HUES6 (cell line): ENCODE measurements around the gene MTG2.

Experiments used
- H3K27ac ChIP-seq: 2 replicates; pipeline ENCODE4 v1.7.0; 2013; ENCODE audit warnings: low read depth, mild to moderate bottlenecking, low read length, inconsistent platforms
- H3K27me3 ChIP-seq: 2 replicates; pipeline ENCODE4 v1.6.1; 2013; ENCODE audit warnings: low read length; ENCODE audit not compliant: control insufficient read depth, insufficient read depth
- H3K36me3 ChIP-seq: 2 replicates; pipeline ENCODE4 v1.6.1; 2013; ENCODE audit warnings: low read length; ENCODE audit not compliant: control insufficient read depth, insufficient read depth
- H3K4me1 ChIP-seq: 2 replicates; pipeline ENCODE4 v1.6.1; 2013; ENCODE audit warnings: low read length; ENCODE audit not compliant: control insufficient read depth, insufficient read depth
- H3K4me3 ChIP-seq: 2 replicates; pipeline ENCODE4 v1.5.1; 2013; ENCODE audit warnings: low read depth, low read length
- H3K9ac ChIP-seq: one replicate; pipeline ENCODE4 v1.6.1; 2013; ENCODE audit warnings: mild to moderate bottlenecking, low read length
- H3K9me3 ChIP-seq: 2 replicates; pipeline ENCODE4 v1.6.1; 2013; ENCODE audit warnings: low read depth, low read length; ENCODE audit not compliant: control insufficient read depth, insufficient read depth

MTG2 gene

DNA sequence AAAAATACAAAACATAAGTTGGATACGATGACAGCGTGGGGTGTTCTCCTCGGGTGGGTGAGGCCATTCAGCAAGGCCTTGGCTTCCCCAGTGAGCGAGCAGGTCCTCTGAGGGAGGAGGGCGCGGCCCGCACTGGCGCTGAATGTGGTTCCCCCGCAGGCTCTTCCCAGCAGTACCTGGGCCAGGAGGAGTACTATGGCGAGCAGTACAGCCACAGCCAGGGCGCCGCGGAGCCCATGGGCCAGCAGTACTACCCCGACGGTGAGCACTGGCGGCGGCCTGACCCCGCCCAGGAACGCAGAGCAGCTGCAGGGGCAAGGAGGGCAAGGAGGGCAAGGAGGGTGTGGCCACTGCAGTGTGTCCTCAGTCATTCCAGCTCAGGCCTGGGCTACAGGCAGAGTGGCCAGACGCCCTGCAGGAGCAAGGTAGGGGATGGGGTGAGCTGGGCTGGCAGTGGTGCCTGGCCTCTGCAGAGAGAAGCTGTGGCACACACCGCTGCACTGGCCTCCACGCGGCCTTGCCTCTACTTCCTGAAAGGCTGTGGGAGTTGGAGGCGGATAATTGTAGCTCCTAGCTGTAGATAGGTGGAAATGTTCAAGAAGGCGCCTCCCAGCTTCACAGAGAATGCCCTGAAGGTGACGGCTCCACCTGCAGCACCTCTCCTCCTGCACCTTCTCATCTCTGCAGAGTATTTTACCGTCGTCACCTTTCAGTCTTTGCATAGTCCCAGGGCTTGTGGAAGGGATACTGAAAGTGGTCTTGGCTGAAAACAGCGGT lies 18.7 kb upstream of the MTG2 start:
- no peaks in the 10 kb centered on the region for H3K9me3 ChIP-seq
- no peak overlapping the region for H3K9ac ChIP-seq
- no peaks in the 10 kb centered on the region for H3K4me1 ChIP-seq
- no peak overlapping the region for H3K4me3 ChIP-seq
- H3K27me3 ChIP-seq = no peaks in the 10 kb centered on the region
- H3K27ac ChIP-seq = no peak overlapping the region
- peaks cover 85% of the 10 kb centered on the region for H3K36me3 ChIP-seq

DNA sequence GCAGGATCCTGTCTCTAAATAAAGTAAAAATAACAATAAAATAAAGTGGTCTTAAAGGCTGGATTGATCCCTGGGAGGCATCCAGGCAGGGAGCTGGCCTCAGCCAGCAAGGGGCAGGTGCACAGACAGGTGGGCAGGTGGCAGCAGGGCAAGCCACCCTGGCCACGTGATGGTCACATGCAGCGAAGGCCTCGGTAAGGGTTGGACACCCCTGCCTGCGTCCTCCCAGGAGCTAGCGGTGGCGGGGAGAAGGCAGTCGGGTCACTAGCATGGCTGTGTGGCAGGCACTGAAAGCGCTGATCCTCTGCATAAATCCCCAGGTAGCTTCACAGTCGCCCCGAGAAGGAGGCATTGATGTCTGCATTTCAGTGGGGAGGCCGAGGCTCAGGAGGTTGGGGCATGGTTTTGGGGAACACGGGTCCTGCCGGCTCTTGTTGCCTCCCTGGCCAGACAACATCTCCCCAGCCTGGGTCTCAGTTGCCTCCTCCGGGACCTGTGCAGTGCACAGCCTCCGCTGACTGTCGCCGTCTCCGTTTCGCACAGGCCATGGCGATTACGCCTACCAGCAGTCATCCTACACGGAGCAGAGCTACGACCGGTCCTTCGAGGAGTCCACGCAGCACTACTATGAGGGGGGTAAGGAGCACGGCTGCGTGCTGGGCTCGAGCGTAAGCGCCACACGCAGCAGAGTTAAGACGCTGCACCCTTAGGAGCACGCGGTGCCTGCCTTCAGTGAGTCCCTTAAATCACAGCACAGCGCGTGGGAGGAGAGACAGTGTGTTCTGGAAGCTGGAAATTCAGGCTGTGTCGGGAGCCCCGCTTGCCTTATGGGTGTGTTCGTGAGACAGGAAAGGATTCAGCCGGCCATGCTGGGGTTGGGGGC lies 17.7 kb upstream of the MTG2 start:
- no peak overlapping the region for H3K4me3 ChIP-seq
- no peaks in the 10 kb centered on the region for H3K4me1 ChIP-seq
- H3K36me3 ChIP-seq = peaks cover 86% of the 10 kb centered on the region
- no peak overlapping the region for H3K9ac ChIP-seq
- H3K27ac ChIP-seq = no peak overlapping the region
- no peaks in the 10 kb centered on the region for H3K27me3 ChIP-seq
- H3K9me3 ChIP-seq = no peaks in the 10 kb centered on the region

DNA sequence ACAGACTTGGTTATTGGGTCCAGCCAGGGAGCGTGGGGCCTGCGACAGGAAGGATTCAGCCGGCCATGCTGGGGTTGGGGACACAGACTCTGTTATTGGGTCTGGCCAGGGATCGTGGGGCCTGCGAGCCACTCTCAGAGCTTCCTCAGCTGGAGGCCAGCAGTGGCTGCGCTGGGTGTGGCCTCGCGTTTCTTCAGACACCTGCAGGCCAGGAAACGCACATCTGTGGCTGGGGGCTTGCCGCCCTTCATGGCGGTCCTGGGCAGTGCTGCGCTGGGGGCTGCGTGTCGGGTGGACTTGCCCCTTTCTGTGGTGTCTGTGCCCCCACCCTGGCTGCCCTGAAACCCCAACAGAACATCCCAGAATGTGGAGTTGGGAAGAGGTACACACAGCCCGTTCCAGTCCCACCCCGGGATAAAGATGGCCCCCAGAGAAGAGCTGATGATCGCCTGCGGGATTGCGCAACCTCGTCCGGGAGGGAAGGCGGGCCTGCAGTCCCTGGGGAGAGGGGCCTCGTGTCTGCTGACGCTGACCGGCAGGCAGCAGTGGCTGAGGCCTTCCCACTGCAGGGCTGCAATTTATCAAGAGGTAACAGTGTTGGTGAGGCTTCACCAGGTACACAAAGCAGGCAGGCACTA lies 16.9 kb upstream of the MTG2 start:
- Histone ChIP-seq H3K9me3 (no peaks in the 10 kb centered on the region), H3K27me3 (no peaks in the 10 kb centered on the region), H3K36me3 (peaks cover 80% of the 10 kb centered on the region), H3K9ac (no peak overlapping the region), H3K4me1 (no peaks in the 10 kb centered on the region), H3K27ac (no peak overlapping the region), H3K4me3 (no peak overlapping the region)

DNA sequence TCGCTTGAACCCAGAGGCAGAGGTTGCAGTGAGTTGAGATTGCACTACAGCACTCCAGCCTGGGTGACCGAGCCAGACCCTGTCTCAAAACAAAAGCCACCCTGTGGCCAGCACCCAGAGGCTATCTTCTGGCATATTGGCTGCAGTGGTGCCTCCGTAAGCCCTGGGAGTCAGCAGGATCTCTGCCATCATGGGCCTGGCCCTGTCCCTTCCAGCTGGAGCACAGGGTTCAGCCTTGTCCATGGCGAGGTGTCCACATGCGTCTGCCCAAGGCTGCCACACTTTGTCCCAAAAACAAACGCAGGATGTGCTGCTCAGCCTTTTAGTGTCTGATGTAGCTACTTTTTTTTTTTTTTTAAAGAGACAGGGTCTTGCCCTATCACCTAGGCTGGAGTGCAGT lies 15.4 kb upstream of the MTG2 start:
- H3K4me1 ChIP-seq = no peaks in the 10 kb centered on the region
- no peak overlapping the region for H3K9ac ChIP-seq
- H3K27ac ChIP-seq = no peak overlapping the region
- H3K4me3 ChIP-seq = no peak overlapping the region
- peaks cover 72% of the 10 kb centered on the region for H3K36me3 ChIP-seq
- no peaks in the 10 kb centered on the region for H3K9me3 ChIP-seq
- H3K27me3 ChIP-seq = no peaks in the 10 kb centered on the region

DNA sequence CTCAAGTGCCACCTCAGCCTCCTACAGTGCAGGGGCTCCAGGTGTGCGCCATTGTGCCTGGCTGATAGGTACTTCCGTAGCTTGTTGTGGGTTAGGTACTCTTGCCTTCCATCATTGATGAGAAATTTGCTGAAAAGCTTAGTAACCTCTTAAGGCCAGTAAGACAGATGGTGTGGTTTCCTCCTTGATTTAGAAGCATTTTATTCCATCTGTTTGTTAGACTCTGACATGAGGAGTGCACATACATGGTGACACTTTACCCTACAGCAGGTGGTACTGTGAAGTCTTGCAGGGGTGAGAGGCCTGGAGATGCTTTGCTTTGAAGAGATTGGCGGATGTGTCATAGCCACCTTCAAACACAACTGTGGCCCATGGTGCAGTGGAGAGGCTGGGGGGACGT lies 14.8 kb upstream of the MTG2 start:
- H3K36me3 ChIP-seq = peaks cover 70% of the 10 kb centered on the region

DNA sequence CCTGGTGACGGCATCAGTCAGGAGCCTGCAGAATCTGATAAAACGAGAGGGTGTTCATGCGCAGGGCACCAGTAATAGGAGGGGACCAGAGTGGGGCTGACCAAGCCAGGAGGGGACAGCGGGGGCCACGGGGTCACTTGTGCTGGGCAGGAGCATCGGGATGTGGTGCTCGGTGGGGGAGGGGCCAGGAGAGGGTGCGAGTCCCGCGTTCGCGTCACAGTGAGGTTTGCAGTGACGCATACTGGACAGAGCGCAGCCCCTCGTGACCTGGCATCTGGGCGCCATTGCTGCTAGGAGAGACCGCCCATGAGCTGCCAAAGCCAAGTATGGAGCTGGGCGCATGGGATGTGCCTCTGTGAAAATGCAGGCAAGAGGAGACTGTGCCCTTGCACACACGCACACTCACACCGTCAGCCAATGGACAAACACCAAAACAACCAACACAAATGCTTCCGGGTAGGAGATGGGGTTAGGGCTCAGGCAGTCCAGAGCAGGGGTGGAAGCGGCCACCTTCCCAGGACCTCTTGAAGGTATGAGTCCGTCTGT lies 13.9 kb upstream of the MTG2 start:
- H3K9ac ChIP-seq = no peak overlapping the region
- no peaks in the 10 kb centered on the region for H3K9me3 ChIP-seq
- no peak overlapping the region for H3K4me3 ChIP-seq
- no peak overlapping the region for H3K27ac ChIP-seq
- peaks cover 63% of the 10 kb centered on the region for H3K36me3 ChIP-seq
- H3K4me1 ChIP-seq = no peaks in the 10 kb centered on the region
- no peaks in the 10 kb centered on the region for H3K27me3 ChIP-seq

More for the DNA sequence above, 14.8 kb upstream of the MTG2 start:
- Histone ChIP-seq H3K4me1 (no peaks in the 10 kb centered on the region), H3K4me3 (no peak overlapping the region), H3K27me3 (no peaks in the 10 kb centered on the region), H3K9ac (no peak overlapping the region), H3K27ac (no peak overlapping the region), H3K9me3 (no peaks in the 10 kb centered on the region)

DNA sequence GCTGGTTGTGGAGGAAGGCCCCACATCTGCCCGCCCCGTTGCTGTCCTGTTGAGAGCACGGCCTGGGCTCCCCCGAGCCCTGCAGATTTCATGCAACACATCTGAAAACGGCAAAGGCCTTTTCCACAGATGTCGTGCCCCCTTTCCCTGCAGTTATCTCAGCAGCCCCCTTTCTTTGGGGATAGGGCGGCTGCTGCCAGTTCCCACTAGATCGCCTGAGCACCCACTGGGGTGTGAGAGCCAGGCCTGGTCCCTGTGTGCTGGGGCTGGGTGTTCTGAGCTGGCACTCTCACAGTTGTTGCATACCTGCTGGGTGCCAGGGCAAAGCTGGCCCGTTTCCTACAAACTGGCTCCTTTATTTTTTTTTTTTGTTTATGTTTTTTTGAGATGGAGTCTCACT lies 12.3 kb upstream of the MTG2 start:
- Histone ChIP-seq H3K9me3 (no peaks in the 10 kb centered on the region), H3K4me3 (no peak overlapping the region), H3K9ac (no peak overlapping the region), H3K27me3 (no peaks in the 10 kb centered on the region), H3K36me3 (peaks cover 59% of the 10 kb centered on the region), H3K4me1 (no peaks in the 10 kb centered on the region), H3K27ac (no peak overlapping the region)

DNA sequence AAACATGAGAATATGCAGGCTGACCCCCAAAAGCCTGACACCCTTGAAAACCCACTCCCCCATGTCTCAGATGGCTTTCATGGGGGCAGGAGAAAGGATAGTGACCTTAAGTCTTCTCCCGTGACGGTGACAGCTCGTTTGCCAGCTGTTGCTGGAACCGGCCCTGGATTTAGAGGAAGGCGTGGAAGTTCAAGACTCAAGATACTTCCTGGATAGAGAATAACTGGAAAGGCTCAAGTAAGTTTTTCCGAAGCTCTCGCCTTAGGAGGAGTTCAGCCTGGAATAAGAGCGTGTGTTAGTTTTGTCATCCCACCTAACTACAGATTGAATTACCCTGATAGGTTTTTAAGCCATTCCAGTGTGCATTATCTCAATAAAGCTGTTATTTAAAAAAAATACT lies 11.6 kb upstream of the MTG2 start:
- Histone ChIP-seq H3K27ac (no peak overlapping the region), H3K9ac (no peak overlapping the region), H3K27me3 (no peaks in the 10 kb centered on the region), H3K4me3 (no peak overlapping the region), H3K4me1 (no peaks in the 10 kb centered on the region), H3K36me3 (peaks cover 59% of the 10 kb centered on the region), H3K9me3 (no peaks in the 10 kb centered on the region)

DNA sequence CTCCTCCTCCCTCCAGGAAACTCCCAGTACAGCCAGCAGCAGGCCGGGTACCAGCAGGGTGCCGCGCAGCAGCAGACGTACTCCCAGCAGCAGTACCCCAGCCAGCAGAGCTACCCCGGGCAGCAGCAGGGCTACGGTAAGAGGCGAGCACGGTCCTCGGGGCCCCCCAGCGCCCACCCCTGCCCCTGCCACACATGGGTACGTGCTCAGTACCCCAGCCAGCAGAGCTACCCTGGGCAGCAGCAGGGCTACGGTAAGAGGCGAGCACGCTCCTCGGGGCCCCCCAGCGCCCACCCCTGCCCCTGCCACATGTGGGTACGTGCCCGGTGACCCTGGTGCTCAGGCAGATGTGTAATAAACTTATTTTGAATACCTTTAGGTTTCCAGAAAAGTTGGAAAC lies 10.2 kb upstream of the MTG2 start:
- Histone ChIP-seq H3K27ac (no peak overlapping the region), H3K4me3 (no peak overlapping the region), H3K9ac (no peak overlapping the region), H3K36me3 (peaks cover 59% of the 10 kb centered on the region), H3K4me1 (no peaks in the 10 kb centered on the region), H3K9me3 (no peaks in the 10 kb centered on the region), H3K27me3 (no peaks in the 10 kb centered on the region)

DNA sequence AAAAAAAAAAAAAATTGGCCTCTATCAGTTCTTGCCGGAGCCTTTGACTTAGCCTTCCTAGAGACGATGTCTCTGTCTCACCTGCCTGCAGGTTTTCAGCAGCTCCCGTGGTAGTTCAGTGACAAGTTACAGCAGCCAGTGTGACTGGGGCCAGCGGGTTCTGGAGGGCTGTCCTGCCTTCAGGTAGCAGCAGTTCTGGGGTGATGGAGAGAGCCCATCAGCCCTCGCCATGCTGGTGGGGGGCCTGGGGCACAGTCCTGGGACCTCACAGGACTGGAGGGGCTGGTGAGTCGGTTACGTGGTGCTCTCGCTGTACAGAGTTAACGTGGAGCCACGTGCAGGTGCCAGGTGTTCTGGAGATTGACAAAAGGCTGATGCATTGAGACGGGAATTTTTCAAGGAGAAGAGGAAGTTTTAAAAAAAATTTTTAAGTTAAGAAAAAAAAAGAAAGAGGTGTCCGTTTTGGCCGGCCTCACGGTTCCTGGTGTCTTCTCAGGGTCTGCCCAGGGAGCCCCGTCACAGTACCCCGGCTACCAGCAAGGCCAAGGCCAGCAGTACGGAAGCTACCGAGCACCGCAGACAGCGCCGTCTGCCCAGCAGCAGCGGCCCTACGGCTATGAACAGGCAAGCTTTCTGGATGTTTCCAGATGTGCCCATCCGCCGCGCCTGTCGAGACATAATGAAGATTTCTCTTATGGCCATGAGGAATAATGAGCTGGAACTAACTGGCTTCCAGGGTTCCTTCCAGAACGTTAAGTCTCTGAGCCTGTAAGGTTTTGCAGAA lies 8.6 kb upstream of the MTG2 start:
- Histone ChIP-seq H3K27me3 (no peaks in the 10 kb centered on the region), H3K9me3 (no peaks in the 10 kb centered on the region), H3K27ac (no peak overlapping the region), H3K36me3 (peaks cover 50% of the 10 kb centered on the region), H3K4me1 (no peaks in the 10 kb centered on the region), H3K9ac (no peak overlapping the region), H3K4me3 (no peak overlapping the region)
